Large intestine (tissue), 3 donors: Measurements from ENCODE around the gene LAMA4. TPM values are rescaled to one million over a fixed set of nuclear protein-coding genes. Genes with fewer than 3 reads are reported as not detected.

ENCODE experiments used
- DNase-seq, 2 donors: peaks; one replicate each; pipeline versions ENCODE4 v3.0.0 to v3.0.0-alpha.2; 2013
- H3K27ac ChIP-seq: one replicate; pipeline ENCODE4 v1.5.1; 2013; ENCODE audit warnings: low read length
- H3K27me3 ChIP-seq: 2 replicates; pipeline ENCODE4 v1.6.1; 2013; ENCODE audit warnings: low read length; ENCODE audit not compliant: control insufficient read depth, insufficient read depth
- H3K36me3 ChIP-seq: 2 replicates; pipeline ENCODE4 v1.6.1; 2013; ENCODE audit warnings: low read length; ENCODE audit not compliant: control insufficient read depth, insufficient read depth
- H3K4me1 ChIP-seq: one replicate; pipeline ENCODE4 v1.6.1; 2013; ENCODE audit warnings: low read length; ENCODE audit not compliant: control insufficient read depth, insufficient read depth
- H3K4me3 ChIP-seq: one replicate; pipeline ENCODE4 v1.5.1; 2013; ENCODE audit warnings: low read length
- H3K9me3 ChIP-seq: one replicate; pipeline ENCODE4 v1.6.1; 2013; ENCODE audit warnings: mild to moderate bottlenecking, low read depth, low read length, moderate library complexity; ENCODE audit not compliant: control insufficient read depth
- WGBS: methylation state at CpG from one replicate; pipeline ENCODE4 v1.1.5; 2013; ENCODE audit warnings: low lambda C conversion rate; ENCODE audit not compliant: insufficient coverage; 5-methylcytosine and 5-hydroxymethylcytosine counted together
- polyA plus RNA-seq: library from polyadenylated mRNA; unstranded; fragments of 120-200 nt; gene quantifications from one replicate; pipeline ENCODE4 v1.2.1, GENCODE V29; 2013

Gene LAMA4
- polyA plus RNA-seq, 1 donor = 57.6 TPM

DNA sequence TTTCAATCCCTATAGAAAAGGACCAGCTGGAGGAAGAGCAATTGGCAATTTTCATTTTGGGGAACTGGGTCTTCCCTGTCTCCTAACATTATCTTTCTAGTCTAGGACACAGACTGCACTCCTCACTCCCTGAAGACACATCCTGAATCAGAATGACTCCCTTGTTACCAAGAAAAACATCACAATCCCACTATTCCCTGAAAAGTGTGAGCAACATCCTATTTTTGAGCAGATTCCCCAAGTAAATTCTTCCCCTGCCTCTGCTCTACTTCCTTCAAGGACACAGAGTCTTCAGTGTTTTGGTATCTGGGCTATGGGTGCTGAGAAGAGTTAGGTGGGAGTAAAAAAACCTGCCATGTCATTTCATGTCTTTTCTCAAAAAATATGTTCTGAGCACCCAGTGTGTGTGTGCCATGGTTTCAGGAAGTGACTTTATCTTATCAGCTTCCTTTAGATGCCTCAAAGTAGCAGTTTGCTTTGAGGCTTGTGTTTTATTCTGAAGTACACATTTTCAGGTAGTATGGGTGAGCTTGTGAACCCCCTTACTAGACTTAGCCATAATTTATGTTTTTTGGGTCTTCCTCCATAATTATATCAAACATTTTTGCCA lies 12.4 kb downstream of the LAMA4 start:
- peaks cover 2% of the 10 kb centered on the region for H3K4me1 ChIP-seq
- no peak overlapping the region for H3K27ac ChIP-seq
- H3K36me3 ChIP-seq = no peaks in the 10 kb centered on the region
- DNase-seq = no peak
- no peak overlapping the region for H3K4me3 ChIP-seq
- no peaks in the 10 kb centered on the region for H3K9me3 ChIP-seq
- no peaks in the 10 kb centered on the region for H3K27me3 ChIP-seq

GRCh38 chr6:112237595-112237994 lies 16.8 kb downstream of the LAMA4 start:
- Histone ChIP-seq H3K4me1 (no peaks in the 10 kb centered on the region), H3K36me3 (no peaks in the 10 kb centered on the region), H3K27me3 (no peaks in the 10 kb centered on the region), H3K27ac (no peak overlapping the region), H3K4me3 (no peak overlapping the region), H3K9me3 (no peaks in the 10 kb centered on the region)
- WGBS = 90% methylated on average over 2 of the region's 3 CpGs
- no peak for DNase-seq

DNA sequence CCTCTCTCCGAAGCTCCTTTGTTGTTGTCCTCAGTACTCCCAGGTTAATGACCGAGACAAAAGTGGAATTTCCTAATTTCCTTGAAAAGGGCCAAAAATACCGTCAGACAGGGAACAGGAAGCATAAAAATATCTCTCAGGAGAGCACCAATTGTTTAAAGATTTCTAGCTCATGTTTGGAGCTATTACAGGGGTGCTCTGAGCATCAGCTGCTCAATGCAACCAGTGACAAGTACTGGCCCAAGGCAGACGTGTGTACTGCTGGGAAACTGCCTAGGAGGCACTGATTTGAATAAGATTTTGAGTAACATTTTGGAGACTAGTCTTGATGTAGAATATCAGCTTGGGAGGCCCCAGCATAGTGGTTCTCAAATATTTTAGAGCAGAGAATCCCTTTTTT lies 17.3 kb downstream of the LAMA4 start:
- Histone ChIP-seq H3K4me1 (no peaks in the 10 kb centered on the region), H3K27me3 (no peaks in the 10 kb centered on the region), H3K9me3 (no peaks in the 10 kb centered on the region), H3K36me3 (no peaks in the 10 kb centered on the region), H3K4me3 (no peak overlapping the region), H3K27ac (no peak overlapping the region)
- WGBS = 71% methylated on average over 2 of the region's 4 CpGs
- DNase-seq = no peak

GRCh38 chr6:112235956-112236355 lies 18.4 kb downstream of the LAMA4 start:
- H3K4me1 ChIP-seq = no peaks in the 10 kb centered on the region
- H3K36me3 ChIP-seq = no peaks in the 10 kb centered on the region
- WGBS = 83% methylated on average over 1 of the region's 5 CpGs
- H3K9me3 ChIP-seq = no peaks in the 10 kb centered on the region
- DNase-seq = no peak
- H3K27ac ChIP-seq = no peak overlapping the region
- no peaks in the 10 kb centered on the region for H3K27me3 ChIP-seq
- H3K4me3 ChIP-seq = no peak overlapping the region

GRCh38 chr6:112234601-112235000 lies 19.8 kb downstream of the LAMA4 start:
- no peak for DNase-seq
- 84% methylated on average over 5 of the region's 5 CpGs for WGBS
- Histone ChIP-seq H3K27me3 (no peaks in the 10 kb centered on the region), H3K9me3 (no peaks in the 10 kb centered on the region), H3K4me3 (no peak overlapping the region), H3K4me1 (no peaks in the 10 kb centered on the region), H3K36me3 (no peaks in the 10 kb centered on the region), H3K27ac (peak overlapping the region; percentile 65)

DNA sequence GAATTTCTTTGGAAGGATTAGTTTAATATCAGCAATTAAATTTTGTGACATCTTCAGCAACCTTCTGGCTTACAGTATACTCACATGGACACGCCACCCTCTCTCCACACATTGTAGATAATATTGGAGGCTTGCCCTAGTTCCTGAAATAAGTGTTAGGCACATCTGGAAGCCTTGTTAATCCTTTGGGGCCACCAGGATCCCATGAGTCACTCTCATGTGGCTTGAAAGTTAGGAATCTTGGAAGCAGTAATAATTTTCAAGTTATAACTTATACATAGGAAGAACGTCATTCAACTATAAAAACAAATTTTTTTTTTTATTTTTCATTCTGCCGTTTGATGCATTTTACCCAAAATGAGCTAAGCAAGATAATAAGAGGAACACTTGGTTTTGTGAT lies 20.5 kb downstream of the LAMA4 start:
- no peak for DNase-seq
- H3K4me3 ChIP-seq = no peak overlapping the region
- WGBS = 86% methylated on average over 1 of the region's 3 CpGs
- no peaks in the 10 kb centered on the region for H3K36me3 ChIP-seq
- no peaks in the 10 kb centered on the region for H3K9me3 ChIP-seq
- no peaks in the 10 kb centered on the region for H3K27me3 ChIP-seq
- H3K4me1 ChIP-seq = no peaks in the 10 kb centered on the region
- H3K27ac ChIP-seq = peak overlapping the region; percentile 65

- Histone ChIP-seq H3K4me3 (no peak overlapping the region), H3K27me3 (no peaks in the 10 kb centered on the region), H3K36me3 (no peaks in the 10 kb centered on the region), H3K9me3 (no peaks in the 10 kb centered on the region), H3K4me1 (no peaks in the 10 kb centered on the region), H3K27ac (peak overlapping the region; percentile 65)
- DNase-seq = peak; percentile 36 to 56
- no CpG with 5 or more reads among the region's 5 CpGs for WGBS
These were observed 21.5 kb downstream of the LAMA4 start for GRCh38 chr6:112232845-112233256.

- no peak overlapping the region for H3K27ac ChIP-seq
- 60% methylated on average over 1 of the region's 2 CpGs for WGBS
- no peaks in the 10 kb centered on the region for H3K4me1 ChIP-seq
- H3K27me3 ChIP-seq = no peaks in the 10 kb centered on the region
- H3K4me3 ChIP-seq = no peak overlapping the region
- H3K9me3 ChIP-seq = no peaks in the 10 kb centered on the region
- DNase-seq = no peak
- H3K36me3 ChIP-seq = no peaks in the 10 kb centered on the region
These were observed 22.7 kb downstream of the LAMA4 start for GRCh38 chr6:112231594-112232060.

DNA sequence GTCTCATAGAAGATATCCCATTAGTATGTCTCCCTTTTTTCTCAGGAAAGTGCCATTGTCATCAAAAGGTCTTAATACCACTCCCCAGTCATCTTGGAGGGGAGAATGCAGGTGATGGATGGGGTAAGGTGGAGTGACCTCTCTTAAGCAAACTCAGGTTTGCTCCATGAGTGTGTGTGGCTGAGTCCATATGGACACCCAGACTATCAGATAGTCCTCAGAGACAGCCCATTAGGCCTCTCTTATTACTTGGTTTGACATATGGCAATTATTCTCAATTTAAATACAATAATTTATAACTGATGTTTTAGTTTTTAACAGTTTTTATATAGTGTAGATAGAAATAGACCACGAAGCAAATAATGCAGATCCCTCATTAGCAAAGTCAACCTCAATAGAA lies 23.2 kb downstream of the LAMA4 start:
- WGBS = no CpG with 5 or more reads among the region's 1 CpG
- no peaks in the 10 kb centered on the region for H3K27me3 ChIP-seq
- H3K4me3 ChIP-seq = no peak overlapping the region
- H3K4me1 ChIP-seq = no peaks in the 10 kb centered on the region
- H3K9me3 ChIP-seq = no peaks in the 10 kb centered on the region
- no peaks in the 10 kb centered on the region for H3K36me3 ChIP-seq
- DNase-seq = no peak
- H3K27ac ChIP-seq = no peak overlapping the region

DNA sequence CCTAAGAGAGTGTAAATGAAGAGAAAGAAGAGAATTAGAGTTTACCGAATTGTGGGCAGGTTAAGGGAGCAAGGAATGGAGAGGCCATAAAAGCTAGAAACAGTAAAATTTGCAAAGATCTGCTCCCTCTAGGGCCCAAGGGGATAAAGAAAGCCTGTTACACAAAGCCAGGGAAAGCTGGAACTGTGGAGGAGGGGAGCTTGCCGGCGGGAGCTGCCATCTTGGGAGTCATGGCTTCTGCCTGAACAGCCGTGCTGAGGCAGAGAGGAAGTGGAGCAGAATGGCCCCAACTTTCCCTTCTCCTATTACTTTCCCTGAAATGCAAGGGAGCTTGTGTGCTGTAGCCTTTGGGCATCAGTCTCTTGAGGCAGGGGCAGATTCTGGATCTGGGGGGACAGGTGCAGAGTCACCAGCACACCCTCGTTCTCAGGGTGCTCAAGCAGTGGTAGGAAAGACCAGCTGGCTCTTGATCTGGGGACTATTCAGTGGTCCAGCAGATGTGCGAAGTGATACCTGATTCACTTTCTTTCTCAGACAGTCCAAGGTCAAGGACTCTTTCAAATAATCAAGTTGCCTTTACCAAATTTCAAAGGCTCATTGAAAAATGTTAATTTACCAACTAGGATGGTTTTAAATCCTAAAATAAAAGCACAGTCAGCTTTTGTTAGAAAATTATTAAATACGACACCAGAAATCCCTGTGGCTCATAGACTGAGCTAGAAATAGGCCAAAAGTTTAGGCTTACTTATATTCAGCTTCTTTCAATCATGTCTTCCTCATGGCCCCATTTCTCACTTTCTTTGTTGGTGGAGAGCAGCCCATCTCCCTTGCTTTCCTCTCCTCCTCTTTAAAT lies 25.7 kb downstream of the LAMA4 start:
- no peak for DNase-seq
- no peak overlapping the region for H3K27ac ChIP-seq
- H3K27me3 ChIP-seq = no peaks in the 10 kb centered on the region
- no peaks in the 10 kb centered on the region for H3K36me3 ChIP-seq
- no peak overlapping the region for H3K4me3 ChIP-seq
- no peaks in the 10 kb centered on the region for H3K4me1 ChIP-seq
- H3K9me3 ChIP-seq = no peaks in the 10 kb centered on the region
- WGBS = 100% methylated on average over 3 of the region's 7 CpGs
